HG02623 (cell line): Measurements from ENCODE around the gene MUC15.

ENCODE experiments used
- ATAC-seq: cut with Tn5 transposase; IDR thresholded peaks from one replicate; pipeline ENCODE4 v1.9.1; 2021; ENCODE audit warnings: moderate library complexity; ENCODE audit not compliant: unreplicated experiment

The MUC15 gene

DNA sequence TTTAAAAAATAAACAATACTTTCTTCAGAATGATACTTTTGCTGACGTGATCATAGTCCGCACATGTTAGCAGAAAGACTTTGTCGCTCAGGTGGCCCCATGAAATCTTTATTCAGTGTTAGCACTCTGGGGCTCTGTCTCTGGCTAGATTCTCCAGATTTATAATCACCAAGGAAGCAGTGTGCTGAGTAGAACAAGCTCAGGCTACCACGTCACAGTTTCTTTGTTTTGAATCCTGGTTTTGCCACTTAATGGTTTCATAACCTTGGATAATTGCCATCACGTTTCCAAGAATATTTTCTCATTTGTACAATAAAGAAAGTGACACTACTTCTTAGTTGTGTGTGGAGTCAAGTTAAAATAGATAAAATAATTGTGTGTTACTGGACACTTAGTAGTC, 3.9 kb upstream of the MUC15 start:
- ATAC-seq, result no peak

DNA sequence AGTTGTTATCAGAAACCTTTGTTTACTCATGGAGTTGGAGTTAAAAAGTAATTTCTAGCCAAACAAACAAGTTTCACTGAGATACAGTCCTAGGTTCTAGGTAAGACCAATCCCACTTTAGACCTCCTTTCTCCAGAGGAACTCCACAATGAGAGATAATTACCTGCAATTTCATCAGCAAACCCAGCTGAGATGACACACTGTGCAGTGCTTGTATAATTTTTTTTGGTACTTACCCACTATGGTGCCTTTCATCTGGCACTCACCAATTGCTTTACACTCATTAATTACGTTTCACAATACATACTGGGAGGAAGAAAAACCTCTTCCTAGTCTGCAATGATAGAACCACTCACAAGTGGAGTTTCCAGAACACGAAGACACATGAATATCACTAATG, 1.8 kb upstream of the MUC15 start:
- ATAC-seq, result no peak

DNA sequence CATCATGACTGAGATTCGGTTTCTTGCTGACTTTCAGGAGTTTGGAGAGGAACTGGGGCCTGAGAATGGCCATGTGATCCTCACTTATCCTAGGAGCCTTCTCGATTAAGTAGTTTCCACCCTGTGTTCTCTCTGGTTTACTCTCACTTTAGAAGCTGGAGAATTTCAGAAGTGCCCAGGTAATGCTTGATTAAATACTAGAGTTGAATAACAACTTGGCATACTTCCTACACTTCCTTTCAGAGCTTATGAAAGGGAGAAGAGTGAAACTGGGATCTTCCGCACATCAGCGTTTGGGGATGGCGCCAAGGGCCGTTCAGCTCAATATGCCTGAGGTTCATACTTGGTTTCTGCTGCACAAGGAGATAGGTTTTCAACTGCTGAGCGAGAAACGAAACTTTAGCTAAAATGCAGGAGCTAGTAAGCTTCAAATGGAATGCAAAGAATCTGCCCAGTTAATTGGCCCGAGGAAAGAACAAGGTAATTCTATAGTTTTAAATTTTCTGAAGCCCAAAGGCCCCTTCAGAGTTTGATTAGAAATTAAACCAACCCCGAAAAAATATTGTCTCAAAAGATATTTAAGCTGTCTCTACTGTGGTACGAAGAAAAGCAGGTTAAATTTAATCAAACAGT, 823 bp upstream of the MUC15 start:
- no peak for ATAC-seq

GRCh38 chr11:26569646-26570045, 2.4 kb downstream of the MUC15 start:
- ATAC-seq, result no peak

- ATAC-seq, result no peak
Measured at GRCh38 chr11:26558190-26558589, 13.9 kb downstream of the MUC15 start.

DNA sequence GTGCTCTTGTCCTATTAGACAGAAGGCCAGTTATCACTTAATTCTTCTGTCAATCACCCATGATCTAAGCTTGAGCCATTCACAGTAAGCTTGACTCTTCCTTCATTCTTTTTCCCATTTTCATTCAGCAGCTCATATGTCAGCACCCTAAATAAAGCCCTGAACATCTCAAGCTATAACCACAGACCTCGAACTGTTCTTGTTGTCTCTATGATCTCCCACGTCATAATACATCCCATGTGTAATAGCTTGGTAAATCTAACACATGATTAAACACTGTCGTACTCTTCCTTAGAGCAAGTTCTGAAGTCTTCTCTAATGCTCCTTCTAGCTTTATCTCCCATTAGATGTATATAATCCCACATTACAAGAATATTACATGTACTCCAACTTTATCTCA, 14.4 kb downstream of the MUC15 start:
- ATAC-seq, result no peak

DNA sequence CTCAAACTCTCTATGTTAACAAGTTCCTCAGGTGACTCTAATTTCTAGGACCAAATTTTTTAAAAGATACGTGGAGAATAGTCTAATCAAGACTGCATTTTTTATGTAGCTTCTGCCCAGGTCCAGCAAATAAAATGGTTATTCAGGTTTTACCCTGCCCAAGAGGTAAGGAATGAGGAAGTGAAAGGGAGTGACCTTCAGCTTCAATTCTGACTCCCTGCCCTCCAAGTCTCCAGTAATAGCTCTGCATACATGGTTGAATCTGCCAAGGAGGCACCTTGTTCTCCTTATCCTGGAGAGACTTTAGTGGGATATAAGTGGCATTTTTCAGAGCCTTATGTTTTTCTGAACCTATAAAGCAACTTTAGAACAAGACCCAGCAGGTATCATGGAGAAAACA, 15.5 kb downstream of the MUC15 start:
- ATAC-seq, result no peak

GRCh38 chr11:26554455-26554854, 17.6 kb downstream of the MUC15 start:
- no peak for ATAC-seq

GRCh38 chr11:26553182-26553581, 18.9 kb downstream of the MUC15 start:
- ATAC-seq, result no peak

DNA sequence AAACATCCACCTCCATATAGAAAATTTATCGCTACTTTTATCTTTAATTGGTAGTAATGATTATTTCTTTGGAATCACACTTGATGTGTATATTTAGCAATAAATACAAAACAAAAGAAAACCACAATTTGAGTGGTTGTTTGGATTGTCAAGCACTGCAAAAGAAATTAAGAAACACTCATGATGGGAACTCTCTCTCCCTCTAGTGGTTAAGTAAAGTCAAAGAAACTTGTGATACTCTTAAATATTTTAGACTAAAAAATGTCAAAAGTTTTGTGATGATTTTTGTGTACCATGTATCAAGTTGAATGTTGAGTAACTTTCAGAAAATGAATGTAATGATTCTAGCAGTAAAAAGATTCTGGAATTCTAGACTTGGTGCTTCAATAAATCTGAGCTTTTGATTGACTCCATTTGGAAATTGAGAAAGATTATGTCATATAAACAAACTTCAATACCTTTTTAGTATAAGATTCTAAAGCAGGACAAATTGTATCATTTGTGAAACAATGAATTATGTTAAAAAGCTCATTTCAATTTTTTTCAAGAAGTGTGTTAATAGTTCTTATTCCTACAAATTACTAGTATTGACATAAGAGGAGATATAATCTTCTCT, 20.8 kb downstream of the MUC15 start:
- no peak for ATAC-seq

DNA sequence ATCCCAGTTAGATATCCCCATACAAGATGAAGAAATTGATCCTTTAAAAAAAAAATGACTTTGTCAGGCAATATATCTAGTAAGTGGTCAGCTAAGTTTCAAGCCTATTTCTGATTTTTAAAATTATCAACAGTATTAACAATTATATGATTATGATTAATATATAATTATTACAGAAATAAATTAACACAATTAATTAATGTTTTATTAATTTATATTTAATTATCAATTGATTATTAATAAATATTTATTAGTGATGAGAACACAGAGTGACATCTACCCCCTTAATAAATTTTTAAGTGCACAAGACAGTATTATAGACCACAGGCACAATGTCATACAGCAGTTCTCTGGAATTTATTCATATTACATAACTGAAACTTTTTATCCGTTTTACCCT, 22.0 kb downstream of the MUC15 start:
- no peak for ATAC-seq

- ATAC-seq, result no peak
Measured at GRCh38 chr11:26549176-26549575, 22.9 kb downstream of the MUC15 start.

- no peak for ATAC-seq
Measured at GRCh38 chr11:26541870-26542269, 30.2 kb downstream of the MUC15 start.

GRCh38 chr11:26539517-26539916, 32.5 kb downstream of the MUC15 start:
- ATAC-seq, result no peak

DNA sequence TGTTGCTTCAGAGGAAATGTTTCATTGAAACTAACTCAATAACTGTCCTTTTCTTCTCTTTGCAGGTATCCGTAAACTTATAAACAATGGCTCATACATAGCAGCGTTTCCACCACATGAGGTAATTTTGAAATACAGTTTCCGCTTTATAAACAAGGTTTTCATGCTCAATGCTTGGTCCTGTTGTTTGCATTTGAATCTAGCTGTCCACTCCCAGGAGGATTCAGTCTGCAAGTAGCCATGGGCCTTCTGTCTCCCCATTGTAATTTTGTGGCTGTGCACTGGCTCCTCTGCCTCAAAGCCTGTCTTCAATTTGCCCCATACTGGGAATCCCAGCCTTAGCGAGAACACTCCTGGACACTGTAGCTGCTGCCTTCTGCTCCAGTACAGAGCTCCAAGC, 34.7 kb downstream of the MUC15 start:
- no peak for ATAC-seq

DNA sequence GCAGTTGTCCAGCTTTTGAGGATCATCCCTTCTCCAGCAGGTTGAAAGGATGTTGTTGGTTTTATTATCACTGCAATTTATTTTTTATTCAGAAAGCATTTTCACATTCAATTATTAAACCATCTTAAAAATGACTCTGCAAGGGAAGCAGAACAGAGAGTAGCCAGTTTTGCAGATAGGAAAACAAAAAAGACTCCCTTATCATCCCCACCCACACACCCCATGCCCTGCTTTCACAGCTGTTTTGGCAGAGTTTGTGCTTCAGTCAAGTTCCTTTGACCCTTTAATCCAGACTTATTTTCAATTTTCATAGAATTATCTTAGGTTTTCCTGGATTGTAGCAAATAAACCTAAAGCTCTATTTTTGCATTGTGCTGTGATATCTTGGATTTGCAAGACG, 44.4 kb downstream of the MUC15 start:
- no peak for ATAC-seq

DNA sequence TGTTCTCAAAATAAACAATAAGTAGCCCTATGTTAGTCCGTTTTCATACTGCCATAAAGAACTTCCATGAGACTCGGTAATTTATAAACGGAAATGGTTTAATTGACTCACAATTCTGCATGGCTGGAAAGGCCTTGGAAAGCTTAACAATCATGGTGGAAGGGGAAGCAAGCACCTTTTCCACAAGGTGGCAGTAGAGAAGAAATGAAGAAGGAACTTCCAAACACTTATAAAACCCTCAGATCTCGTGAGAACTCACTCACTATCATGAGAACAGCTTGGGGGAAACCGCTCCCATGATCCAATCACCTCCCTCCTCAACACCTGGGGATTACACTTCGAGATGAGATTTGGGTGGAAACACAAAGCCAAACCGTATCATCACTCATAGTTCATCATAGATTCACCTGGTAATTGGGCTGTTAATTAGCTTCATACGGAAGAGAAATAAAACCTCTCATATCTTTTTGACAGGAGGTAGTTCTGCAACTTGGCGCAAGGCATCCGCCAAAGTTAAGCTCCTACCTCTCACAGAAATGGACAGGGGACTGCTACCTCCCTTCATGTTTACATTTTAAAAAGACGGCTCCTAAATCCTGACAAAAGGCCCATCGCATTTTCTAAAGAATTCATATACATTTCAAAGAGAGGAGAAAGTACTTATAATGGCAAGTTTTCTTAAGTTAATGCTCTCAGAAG, 49.0 kb downstream of the MUC15 start:
- no peak for ATAC-seq

DNA sequence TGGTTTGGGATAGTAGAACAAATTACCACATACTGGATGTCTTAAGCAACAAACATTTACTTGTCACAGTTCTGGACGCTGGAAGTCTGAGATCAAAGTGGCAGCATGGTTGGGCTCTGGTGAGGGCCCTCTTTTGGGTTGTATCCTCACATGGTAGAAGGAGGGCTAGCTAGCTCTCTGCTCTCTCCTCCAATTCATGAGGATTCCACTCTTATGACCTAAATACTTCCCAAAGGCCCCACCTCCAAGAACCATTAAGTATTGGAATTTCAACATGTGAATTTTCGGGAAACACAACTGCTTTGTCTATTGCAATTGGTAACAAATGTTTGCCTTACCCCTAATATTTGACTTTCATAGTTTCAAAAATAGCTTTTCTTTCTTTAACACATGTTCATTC, 52.6 kb downstream of the MUC15 start:
- ATAC-seq, result no peak

GRCh38 chr11:26512196-26512595, 59.9 kb downstream of the MUC15 start:
- no peak for ATAC-seq

- ATAC-seq, result no peak
Measured at GRCh38 chr11:26510756-26511155, 61.3 kb downstream of the MUC15 start.

DNA sequence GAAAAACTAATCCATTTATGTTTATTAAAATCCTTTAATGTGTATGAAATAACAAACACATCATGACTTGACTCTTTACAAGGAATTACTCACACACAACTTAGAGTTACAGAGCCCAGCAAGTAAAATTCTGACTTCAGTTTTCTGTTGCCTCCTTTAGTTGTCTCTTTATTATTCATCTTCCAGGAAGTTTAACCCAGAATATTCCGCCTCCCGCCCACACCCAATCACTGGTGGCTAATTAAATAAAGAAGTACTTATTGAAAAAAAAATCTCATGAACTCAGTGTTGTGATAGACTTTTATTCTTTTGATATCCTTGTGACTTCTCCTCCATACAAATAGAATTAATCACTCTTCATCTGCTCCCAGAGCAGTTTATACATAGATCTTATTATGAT, 61.9 kb downstream of the MUC15 start:
- no peak for ATAC-seq
